Astrocyte of the spinal cord (primary cell): Measurements from ENCODE around the gene SLC5A4.

Experiments
- DNase-seq: peaks from one replicate; pipeline ENCODE4 v3.0.0; 2011; ENCODE audit warnings: low read depth, low spot score
- H3K4me3 ChIP-seq: 2 replicates; pipeline ENCODE4 v1.5.1; 2011; ENCODE audit warnings: low read depth, mild to moderate bottlenecking, low read length, moderate library complexity
- CTCF ChIP-seq: IDR thresholded peaks from 2 replicates; pipeline ENCODE4 v1.5.1; 2012; ENCODE audit warnings: low read depth, mild to moderate bottlenecking, low read length, inconsistent platforms
- in situ Hi-C: cut with HindIII; loops from 2 replicates; pipeline ENCODE4 v1.10.0; 2017; ENCODE audit warnings: low sequenced_read_pairs

SLC5A4 gene

GRCh38 chr22:32185821-32186220 lies 69.3 kb downstream of the SLC5A4 start:
- no peak overlapping the region for H3K4me3 ChIP-seq
- no peak for TF ChIP-seq CTCF
- DNase-seq, result no peak
- in situ Hi-C loops, result no loop called here

DNA sequence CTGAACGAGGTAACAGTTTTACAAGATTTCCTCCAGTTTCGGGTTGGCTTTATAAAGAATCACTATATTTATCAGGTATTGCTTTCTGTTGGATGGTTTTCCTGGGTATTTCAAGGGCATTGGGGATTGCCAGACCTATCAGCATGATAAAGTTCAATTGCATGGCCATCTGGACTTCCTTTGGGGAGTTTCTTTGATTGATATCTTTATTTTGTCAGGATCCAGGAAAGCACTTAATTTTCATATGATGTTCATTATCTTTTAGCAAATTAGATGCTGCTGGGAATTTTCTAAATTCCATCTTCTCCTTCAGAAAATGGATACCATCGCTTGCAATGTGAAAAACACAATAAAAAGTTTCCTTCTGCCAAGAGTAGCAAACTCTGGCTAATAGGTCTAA lies 71.5 kb downstream of the SLC5A4 start:
- no peak for DNase-seq
- no peak for TF ChIP-seq CTCF
- H3K4me3 ChIP-seq, result no peak overlapping the region
- in situ Hi-C loops, result no loop called here

DNA sequence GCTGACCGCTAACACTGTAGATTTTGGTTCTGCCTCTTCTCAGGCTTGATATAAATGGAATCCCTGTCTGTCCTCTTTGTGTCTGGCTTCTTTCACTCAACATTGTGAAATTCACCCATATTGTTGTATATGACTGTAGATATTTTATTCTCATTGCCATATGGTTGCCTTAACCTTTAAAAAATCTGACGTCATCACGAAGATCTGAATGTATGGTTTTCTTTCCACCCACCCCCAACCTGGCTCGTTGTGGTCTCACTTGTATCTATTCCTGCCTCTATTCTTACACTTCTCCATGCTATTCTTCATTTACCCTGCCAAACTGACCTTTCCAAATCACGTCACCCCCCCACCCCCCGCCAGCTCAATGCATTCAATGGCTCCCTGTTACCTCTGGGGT lies 74.1 kb downstream of the SLC5A4 start:
- no peak overlapping the region for H3K4me3 ChIP-seq
- no peak for DNase-seq
- in situ Hi-C loops, result no loop called here
- TF ChIP-seq CTCF, result no peak

DNA sequence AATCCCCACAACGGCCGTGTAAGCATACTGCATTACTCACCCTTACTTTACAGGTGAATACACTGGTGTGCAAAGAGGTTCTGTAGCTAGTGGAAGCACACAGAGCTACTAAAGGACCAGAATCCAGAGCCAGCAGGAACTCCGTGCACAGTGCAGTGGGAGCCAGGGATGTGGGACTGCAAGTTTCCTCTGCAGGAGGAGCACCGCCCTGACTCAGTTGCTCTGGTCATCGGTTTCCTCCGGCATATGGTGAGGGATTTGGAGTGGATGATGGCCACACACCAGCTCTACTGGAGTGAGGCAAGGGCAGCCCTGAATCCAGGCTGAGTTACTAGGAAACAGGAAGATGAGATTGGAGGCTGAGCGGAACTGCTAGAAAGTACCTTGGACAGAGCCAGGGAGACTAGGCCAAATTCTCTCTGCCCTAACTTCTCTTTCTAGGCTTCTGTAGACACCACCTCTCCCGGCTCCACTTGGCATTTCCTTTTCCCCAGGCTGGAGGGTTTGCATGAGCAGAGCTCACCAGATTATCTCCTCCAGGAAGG lies 77.9 kb downstream of the SLC5A4 start:
- TF ChIP-seq CTCF, result no peak
- DNase-seq, result no peak
- no peak overlapping the region for H3K4me3 ChIP-seq
- in situ Hi-C loops, result no loop called here

GRCh38 chr22:32175683-32176644 lies 79.2 kb downstream of the SLC5A4 start:
- no peak for DNase-seq
- no peak overlapping the region for H3K4me3 ChIP-seq
- in situ Hi-C loops, result no loop called here
- TF ChIP-seq CTCF, result no peak

DNA sequence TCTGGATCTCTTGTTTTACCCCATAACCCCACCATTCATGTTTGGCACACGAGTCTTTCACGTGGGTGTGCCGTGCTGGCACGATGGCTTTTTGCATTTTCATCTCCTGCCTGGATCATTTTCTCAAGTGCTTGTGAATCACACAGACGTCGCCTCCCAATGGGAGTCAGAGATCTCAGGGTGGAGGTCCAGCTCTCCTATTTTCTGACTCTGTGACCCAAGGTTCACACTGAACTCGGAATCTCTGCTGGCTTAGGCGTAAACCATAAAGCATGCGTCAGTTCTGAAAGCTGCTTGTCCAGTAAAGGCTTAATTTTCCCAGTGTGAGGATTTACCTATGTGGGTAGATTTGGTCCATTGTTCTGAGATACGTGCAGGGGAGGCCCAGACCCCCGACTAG lies 80.0 kb downstream of the SLC5A4 start:
- TF ChIP-seq CTCF, result no peak
- in situ Hi-C loops, result no loop called here
- no peak for DNase-seq
- no peak overlapping the region for H3K4me3 ChIP-seq
